Activated naive CD4-positive, alpha-beta T cell treated with anti-CD3 and anti-CD28 coated beads for 36 hours (primary cell): ENCODE data around the gene DOK6. TPM values are rescaled to one million over a fixed set of nuclear protein-coding genes. Genes with fewer than 3 reads are reported as not detected.

Experiments used
- CTCF ChIA-PET: fragments of 350-600 bp; sonication (Branson Sonifier 250); formaldehyde crosslinking; loops from one replicate; lab custom pipeline; 2021; ENCODE audit warnings: antibody characterized with exemption; lab: Charles Lee
- DNase-seq: peaks from one replicate; pipeline ENCODE4 v3.0.0-alpha.2; 2020
- H3K27ac Mint-ChIP-seq: one replicate; pipeline ENCODE4 v1.8.0; 2021; ENCODE audit warnings: mild to moderate bottlenecking, mixed read lengths
- H3K27me3 Mint-ChIP-seq: one replicate; pipeline ENCODE4 v1.8.0; 2021; ENCODE audit warnings: low read depth, mixed read lengths
- H3K36me3 Mint-ChIP-seq: one replicate; pipeline ENCODE4 v1.8.0; 2021; ENCODE audit warnings: low read depth, mixed read lengths
- H3K4me1 Mint-ChIP-seq: one replicate; pipeline ENCODE4 v1.8.0; 2021; ENCODE audit warnings: low read depth, mixed read lengths
- H3K4me3 Mint-ChIP-seq: one replicate; pipeline ENCODE4 v1.8.0; 2021; ENCODE audit warnings: mild to moderate bottlenecking, moderate library complexity, mixed read lengths
- H3K9me3 Mint-ChIP-seq: one replicate; pipeline ENCODE4 v1.8.0; 2021; ENCODE audit warnings: mixed read lengths
- intact Hi-C: fragments of 100-400 bp; cut with micrococcal nuclease; formaldehyde crosslinking; loops from one replicate; pipeline ENCODE4 v1.15.1; 2023
- total RNA-seq, 2 experiments: library from RNA; stranded (reverse); gene quantifications; one replicate each; pipeline ENCODE4 v1.2.3, GENCODE V29; 2021

The DOK6 gene
- total RNA-seq, 2 experiments from 2014 or later: not detected

- intact Hi-C loops: no loop called here
- CTCF ChIA-PET: no interaction called here
- H3K36me3 Mint-ChIP-seq: no peaks in the 10 kb centered on the region
- H3K4me3 Mint-ChIP-seq: no peak overlapping the region
- no peaks in the 10 kb centered on the region for H3K4me1 Mint-ChIP-seq
- H3K9me3 Mint-ChIP-seq: no peaks in the 10 kb centered on the region
- H3K27ac Mint-ChIP-seq: no peak overlapping the region
- DNase-seq: no peak
- H3K27me3 Mint-ChIP-seq: no peaks in the 10 kb centered on the region
Observed at GRCh38 chr18:69677595-69677994, 276.9 kb downstream of the DOK6 start.

- no peaks in the 10 kb centered on the region for H3K9me3 Mint-ChIP-seq
- no peak overlapping the region for H3K4me3 Mint-ChIP-seq
- H3K4me1 Mint-ChIP-seq: no peaks in the 10 kb centered on the region
- H3K27ac Mint-ChIP-seq: no peak overlapping the region
- intact Hi-C loops: no loop called here
- H3K36me3 Mint-ChIP-seq: no peaks in the 10 kb centered on the region
- DNase-seq: no peak
- no peaks in the 10 kb centered on the region for H3K27me3 Mint-ChIP-seq
- CTCF ChIA-PET: no interaction called here
Observed at GRCh38 chr18:69680123-69680522, 279.4 kb downstream of the DOK6 start.

GRCh38 chr18:69683176-69683575, 282.5 kb downstream of the DOK6 start:
- Mint-ChIP-seq H3K9me3 (no peaks in the 10 kb centered on the region), H3K27ac (no peak overlapping the region), H3K27me3 (no peaks in the 10 kb centered on the region), H3K4me3 (no peak overlapping the region), H3K36me3 (no peaks in the 10 kb centered on the region), H3K4me1 (no peaks in the 10 kb centered on the region)
- no peak for DNase-seq
- CTCF ChIA-PET: no interaction called here
- intact Hi-C loops: no loop called here

- Mint-ChIP-seq H3K4me1 (no peaks in the 10 kb centered on the region), H3K27ac (no peak overlapping the region), H3K4me3 (no peak overlapping the region), H3K27me3 (no peaks in the 10 kb centered on the region), H3K9me3 (no peaks in the 10 kb centered on the region), H3K36me3 (no peaks in the 10 kb centered on the region)
- no peak for DNase-seq
- intact Hi-C loops: no loop called here
- CTCF ChIA-PET: no interaction called here
Observed at GRCh38 chr18:69684789-69685188, 284.1 kb downstream of the DOK6 start.

- H3K27me3 Mint-ChIP-seq: no peaks in the 10 kb centered on the region
- intact Hi-C loops: no loop called here
- no peaks in the 10 kb centered on the region for H3K4me1 Mint-ChIP-seq
- no peaks in the 10 kb centered on the region for H3K9me3 Mint-ChIP-seq
- no peak for DNase-seq
- H3K27ac Mint-ChIP-seq: no peak overlapping the region
- H3K36me3 Mint-ChIP-seq: no peaks in the 10 kb centered on the region
- CTCF ChIA-PET: no interaction called here
- H3K4me3 Mint-ChIP-seq: no peak overlapping the region
Observed at GRCh38 chr18:69686861-69687260, 286.2 kb downstream of the DOK6 start.

GRCh38 chr18:69689121-69689759, 288.6 kb downstream of the DOK6 start:
- Mint-ChIP-seq H3K36me3 (no peaks in the 10 kb centered on the region), H3K4me1 (no peaks in the 10 kb centered on the region), H3K27ac (no peak overlapping the region), H3K9me3 (no peaks in the 10 kb centered on the region), H3K27me3 (no peaks in the 10 kb centered on the region), H3K4me3 (no peak overlapping the region)
- CTCF ChIA-PET: no interaction called here
- no peak for DNase-seq
- intact Hi-C loops: no loop called here

- no peak for DNase-seq
- H3K27me3 Mint-ChIP-seq: no peaks in the 10 kb centered on the region
- H3K27ac Mint-ChIP-seq: no peak overlapping the region
- H3K4me3 Mint-ChIP-seq: no peak overlapping the region
- CTCF ChIA-PET: interaction anchor here (0.5 kb wide), 1 partner anchor 80 kb away, joined by 3 read pairs; no protein-coding TSS in a partner anchor
- no peaks in the 10 kb centered on the region for H3K4me1 Mint-ChIP-seq
- H3K36me3 Mint-ChIP-seq: no peaks in the 10 kb centered on the region
- no peaks in the 10 kb centered on the region for H3K9me3 Mint-ChIP-seq
- intact Hi-C loops: no loop called here
Observed at GRCh38 chr18:69691008-69691760, 290.5 kb downstream of the DOK6 start.

- Mint-ChIP-seq H3K9me3 (no peaks in the 10 kb centered on the region), H3K36me3 (no peaks in the 10 kb centered on the region), H3K4me1 (no peaks in the 10 kb centered on the region), H3K27me3 (no peaks in the 10 kb centered on the region), H3K27ac (no peak overlapping the region), H3K4me3 (no peak overlapping the region)
- CTCF ChIA-PET: no interaction called here
- intact Hi-C loops: no loop called here
- no peak for DNase-seq
Observed at GRCh38 chr18:69697069-69697468, 296.4 kb downstream of the DOK6 start.

GRCh38 chr18:69697689-69698088, 297.0 kb downstream of the DOK6 start:
- Mint-ChIP-seq H3K4me3 (no peak overlapping the region), H3K9me3 (no peaks in the 10 kb centered on the region), H3K27me3 (no peaks in the 10 kb centered on the region), H3K4me1 (no peaks in the 10 kb centered on the region), H3K27ac (no peak overlapping the region), H3K36me3 (no peaks in the 10 kb centered on the region)
- no peak for DNase-seq
- CTCF ChIA-PET: no interaction called here
- intact Hi-C loops: no loop called here

GRCh38 chr18:69701305-69701704, 300.6 kb downstream of the DOK6 start:
- Mint-ChIP-seq H3K9me3 (no peaks in the 10 kb centered on the region), H3K27ac (no peak overlapping the region), H3K36me3 (no peaks in the 10 kb centered on the region), H3K27me3 (no peaks in the 10 kb centered on the region), H3K4me3 (no peak overlapping the region), H3K4me1 (no peaks in the 10 kb centered on the region)
- CTCF ChIA-PET: no interaction called here
- DNase-seq: no peak
- intact Hi-C loops: no loop called here

- CTCF ChIA-PET: no interaction called here
Observed at GRCh38 chr18:69703461-69703860, 302.8 kb downstream of the DOK6 start.

GRCh38 chr18:69705987-69706386, 305.3 kb downstream of the DOK6 start:
- DNase-seq: no peak
- CTCF ChIA-PET: interaction anchor here (0.7 kb wide), 1 partner anchor 110 kb away, joined by 4 read pairs; no protein-coding TSS in a partner anchor
- H3K4me3 Mint-ChIP-seq: no peak overlapping the region

More at GRCh38 chr18:69703461-69703860, 302.8 kb downstream of the DOK6 start:
- Mint-ChIP-seq H3K36me3 (no peaks in the 10 kb centered on the region), H3K4me1 (no peaks in the 10 kb centered on the region), H3K27ac (no peak overlapping the region), H3K27me3 (no peaks in the 10 kb centered on the region), H3K9me3 (no peaks in the 10 kb centered on the region), H3K4me3 (no peak overlapping the region)
- no peak for DNase-seq
- intact Hi-C loops: no loop called here

GRCh38 chr18:69708844-69709243, 308.2 kb downstream of the DOK6 start:
- CTCF ChIA-PET: no interaction called here
- no peak overlapping the region for H3K4me3 Mint-ChIP-seq
- H3K4me1 Mint-ChIP-seq: no peaks in the 10 kb centered on the region
- H3K36me3 Mint-ChIP-seq: no peaks in the 10 kb centered on the region
- intact Hi-C loops: no loop called here
- no peaks in the 10 kb centered on the region for H3K27me3 Mint-ChIP-seq
- H3K27ac Mint-ChIP-seq: no peak overlapping the region
- DNase-seq: no peak
- no peaks in the 10 kb centered on the region for H3K9me3 Mint-ChIP-seq

More at GRCh38 chr18:69705987-69706386, 305.3 kb downstream of the DOK6 start:
- H3K4me1 Mint-ChIP-seq: no peaks in the 10 kb centered on the region
- H3K9me3 Mint-ChIP-seq: no peaks in the 10 kb centered on the region
- H3K36me3 Mint-ChIP-seq: no peaks in the 10 kb centered on the region
- H3K27me3 Mint-ChIP-seq: no peaks in the 10 kb centered on the region
- intact Hi-C loops: no loop called here
- no peak overlapping the region for H3K27ac Mint-ChIP-seq
